ENCODE results near the gene HOXD1.

Gene HOXD1

GRCh38 chr2:176154576-176155252, 33.8 kb upstream of the HOXD1 start:
- DNase-seq, result no peak

- DNase-seq, result no peak
Observed at GRCh38 chr2:176155356-176156044, 33.0 kb upstream of the HOXD1 start.

- no peak for DNase-seq
Observed at GRCh38 chr2:176156301-176156806, 32.1 kb upstream of the HOXD1 start.

- DNase-seq, result peak; percentile 62
Observed at GRCh38 chr2:176156807-176157498, 31.5 kb upstream of the HOXD1 start, which contains the start of gene HOXD3. TSS of gene HOXD3 (plus strand) at chr2:176157307. CDS start at chr2:176169115, 11,808 bp downstream.

GRCh38 chr2:176157499-176158185, 30.8 kb upstream of the HOXD1 start:
- peak; percentile 67 for DNase-seq

GRCh38 chr2:176158186-176158591, 30.3 kb upstream of the HOXD1 start:
- no peak for DNase-seq

GRCh38 chr2:176158855-176159662, 29.4 kb upstream of the HOXD1 start:
- DNase-seq, result no peak

GRCh38 chr2:176159663-176160250, 28.7 kb upstream of the HOXD1 start:
- no peak for DNase-seq

GRCh38 chr2:176160251-176160985, 28.1 kb upstream of the HOXD1 start:
- peak; percentile 70 for DNase-seq

- no peak for DNase-seq
Observed at GRCh38 chr2:176160986-176161824, 27.3 kb upstream of the HOXD1 start.

GRCh38 chr2:176161825-176162626, 26.4 kb upstream of the HOXD1 start:
- DNase-seq, result peak; percentile 81

- no peak for DNase-seq
Observed at GRCh38 chr2:176162911-176163671, 25.4 kb upstream of the HOXD1 start.

GRCh38 chr2:176163672-176164056, 24.8 kb upstream of the HOXD1 start:
- no peak for DNase-seq

- no peak for DNase-seq
Observed at GRCh38 chr2:176164201-176164600, 24.3 kb upstream of the HOXD1 start.

- DNase-seq, result no peak
Observed at GRCh38 chr2:176164611-176165369, 23.7 kb upstream of the HOXD1 start.

- DNase-seq, result no peak
Observed at GRCh38 chr2:176165370-176166050, 23.0 kb upstream of the HOXD1 start.

GRCh38 chr2:176166272-176166671, 22.2 kb upstream of the HOXD1 start:
- no peak for DNase-seq
